NCI-H2107 (cell line): ENCODE measurements around the gene GGNBP2.

ENCODE experiments used
- DNase-seq: peaks from one replicate; lab custom pipeline; 2025; lab: John Stamatoyannopoulos, UW

GGNBP2 gene

DNA sequence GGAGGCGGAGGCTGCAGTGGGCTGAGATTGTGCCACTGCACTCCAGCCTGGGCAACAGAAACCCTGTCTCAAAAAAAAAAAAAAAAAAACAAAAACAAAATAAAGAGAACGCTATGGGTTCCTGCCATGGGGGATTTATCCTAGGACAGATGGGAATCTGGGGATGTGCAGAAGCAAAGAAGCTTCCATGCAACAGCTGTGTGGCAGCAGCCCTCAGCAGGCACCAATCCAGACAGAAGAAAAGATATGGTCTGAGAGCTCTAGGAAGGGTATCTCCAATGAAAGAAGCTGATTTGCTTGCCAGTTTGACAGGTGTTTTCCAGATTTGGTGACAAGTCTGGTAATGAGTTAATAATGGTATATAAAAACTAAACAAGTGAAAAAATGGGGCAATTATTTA lies 21.6 kb upstream of the GGNBP2 start:
- DNase-seq: no peak

GRCh38 chr17:36524428-36524876 lies 20.3 kb upstream of the GGNBP2 start:
- no peak for DNase-seq

- DNase-seq: no peak
These were observed 19.6 kb upstream of the GGNBP2 start for GRCh38 chr17:36525113-36525512.

GRCh38 chr17:36525888-36526287 lies 18.8 kb upstream of the GGNBP2 start:
- DNase-seq: no peak

GRCh38 chr17:36527621-36528250 lies 17.0 kb upstream of the GGNBP2 start:
- DNase-seq: no peak

- no peak for DNase-seq
These were observed 15.6 kb upstream of the GGNBP2 start for GRCh38 chr17:36529121-36529520.

GRCh38 chr17:36532435-36532975 lies 12.2 kb upstream of the GGNBP2 start:
- no peak for DNase-seq

DNA sequence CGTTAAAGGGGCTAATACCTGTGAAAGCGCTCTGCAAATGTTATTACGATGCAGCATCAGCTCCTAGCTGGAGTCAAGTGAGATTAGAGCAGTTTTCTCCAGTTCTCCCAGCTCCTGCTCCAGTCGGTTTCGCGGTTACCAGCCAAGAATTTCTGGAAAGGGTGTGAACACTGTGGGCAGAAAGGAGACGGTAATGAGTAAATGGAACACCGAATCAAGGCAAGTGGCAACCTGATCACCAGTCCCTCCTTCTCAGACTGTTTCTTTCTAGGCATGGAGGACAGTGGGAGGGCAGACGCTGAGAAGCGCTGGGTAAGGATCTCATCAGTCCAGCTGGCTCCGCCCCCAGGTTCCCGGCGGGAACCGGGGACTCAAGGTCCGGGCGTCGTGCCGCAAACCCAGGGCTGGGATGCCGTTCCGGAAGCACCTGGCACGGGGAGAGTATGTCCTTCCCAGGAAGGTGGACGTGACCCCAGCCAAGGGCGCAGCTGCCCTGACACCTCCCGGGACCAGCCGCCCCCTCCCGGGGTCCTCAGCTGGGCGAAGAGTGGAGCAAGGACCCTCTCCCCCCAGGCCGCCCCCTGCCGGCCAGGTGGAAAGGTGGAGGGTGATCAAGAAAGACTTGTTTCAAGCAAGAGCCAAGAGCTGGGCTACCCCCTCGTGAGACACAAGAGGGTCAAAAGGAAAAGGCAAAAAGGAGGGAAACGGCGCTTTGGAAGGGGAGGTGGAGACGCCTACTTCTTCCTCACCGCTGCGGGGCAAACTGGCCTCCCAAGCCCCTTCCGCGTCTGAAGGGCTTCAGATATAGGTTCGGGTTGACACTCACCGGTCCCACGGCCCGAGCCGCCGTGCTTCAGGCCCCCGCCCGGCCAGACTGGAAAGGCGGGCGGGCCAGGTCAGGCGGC lies 10.5 kb upstream of the GGNBP2 start:
- DNase-seq: peak; percentile 59

- peak; percentile 70 for DNase-seq
These were observed 9.7 kb upstream of the GGNBP2 start, which contains the start of the genes MYO19 and PIGW for GRCh38 chr17:36534840-36535668. Gene MYO19, minus strand, starts transcription at chr17:36534868. Its CDS starts 2,330 bp downstream, at chr17:36532538. Gene PIGW, plus strand, starts transcription at chr17:36534987. Its CDS starts 2,115 bp downstream, at chr17:36537102.

DNA sequence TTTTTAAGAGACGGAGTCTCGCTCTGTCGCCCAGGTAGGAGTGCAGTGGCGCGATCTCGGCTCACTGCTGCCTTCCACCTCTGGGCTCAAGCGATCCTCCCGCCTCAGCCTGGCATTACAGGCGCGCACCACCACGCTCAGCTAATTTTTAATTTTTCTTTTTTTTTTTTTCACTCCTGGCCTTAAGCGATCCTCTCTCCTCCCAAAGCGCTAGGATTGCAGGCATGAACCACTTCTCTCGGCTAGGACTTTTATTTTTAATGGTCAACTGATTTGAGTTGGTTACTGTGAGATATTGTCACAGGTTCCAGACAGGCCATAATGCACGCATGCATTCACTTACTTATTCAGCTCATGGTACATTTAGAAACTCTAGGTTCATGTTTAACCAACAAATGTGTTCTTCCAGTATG lies 9.0 kb upstream of the GGNBP2 start:
- DNase-seq: no peak

DNA sequence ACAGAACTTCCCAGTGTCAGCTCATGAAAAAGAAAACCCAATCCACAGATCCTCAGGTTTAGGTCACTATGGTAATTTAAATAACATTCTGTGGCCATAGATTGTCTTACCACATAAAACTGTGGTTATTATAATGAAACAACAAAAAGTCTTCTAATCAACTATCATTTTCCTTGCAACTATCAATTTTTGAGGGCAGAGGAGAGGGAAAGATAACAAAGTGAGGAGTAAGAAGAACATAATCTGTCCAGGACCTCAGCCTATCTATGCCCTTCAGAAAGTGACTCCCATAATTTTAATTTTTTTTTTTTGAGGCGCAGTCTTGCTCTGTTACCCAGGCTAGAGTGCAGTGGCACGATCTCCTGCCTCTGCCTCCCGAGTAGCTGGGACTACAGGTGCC lies 4.0 kb upstream of the GGNBP2 start:
- DNase-seq: no peak

GRCh38 chr17:36542755-36543154 lies 2.0 kb upstream of the GGNBP2 start:
- no peak for DNase-seq

- no peak for DNase-seq
These were observed 744 bp upstream of the GGNBP2 start for GRCh38 chr17:36544044-36544306.

- DNase-seq: no peak
These were observed 352 bp downstream of the GGNBP2 start for GRCh38 chr17:36545077-36545464.

GRCh38 chr17:36545465-36546417 lies 1.0 kb downstream of the GGNBP2 start:
- DNase-seq: peak; percentile 95

DNA sequence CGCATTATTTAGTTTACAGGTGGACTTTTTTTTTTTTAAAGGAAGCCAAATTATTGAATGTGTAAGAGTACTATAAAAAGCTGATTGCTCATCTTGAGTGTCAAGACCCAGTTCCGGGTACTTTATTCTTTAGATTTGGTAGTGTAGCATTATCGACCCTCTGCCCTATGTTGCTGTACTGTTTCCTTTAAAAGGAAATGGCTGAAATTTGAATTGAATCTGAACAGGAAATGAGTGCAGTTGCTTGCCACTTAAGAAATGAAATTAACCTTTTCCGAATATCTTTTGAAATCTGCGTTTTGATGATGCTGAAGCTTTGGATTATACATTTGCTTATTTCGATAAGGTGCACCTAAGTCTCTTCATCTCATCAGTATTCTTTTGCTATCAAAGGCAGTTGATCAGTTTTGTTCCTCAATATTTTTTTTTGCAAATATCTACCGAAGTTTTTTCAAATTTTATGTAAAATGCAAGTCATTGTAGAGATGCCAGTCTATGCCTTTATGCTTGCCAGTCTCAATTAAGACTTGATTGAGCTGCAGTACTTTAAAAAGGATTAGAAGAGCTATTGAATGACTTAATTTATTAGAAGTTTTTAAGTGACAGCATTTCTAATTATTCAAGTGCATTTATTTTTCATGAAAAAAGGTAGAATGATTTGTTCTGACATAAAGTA lies 1.8 kb downstream of the GGNBP2 start:
- DNase-seq: no peak

DNA sequence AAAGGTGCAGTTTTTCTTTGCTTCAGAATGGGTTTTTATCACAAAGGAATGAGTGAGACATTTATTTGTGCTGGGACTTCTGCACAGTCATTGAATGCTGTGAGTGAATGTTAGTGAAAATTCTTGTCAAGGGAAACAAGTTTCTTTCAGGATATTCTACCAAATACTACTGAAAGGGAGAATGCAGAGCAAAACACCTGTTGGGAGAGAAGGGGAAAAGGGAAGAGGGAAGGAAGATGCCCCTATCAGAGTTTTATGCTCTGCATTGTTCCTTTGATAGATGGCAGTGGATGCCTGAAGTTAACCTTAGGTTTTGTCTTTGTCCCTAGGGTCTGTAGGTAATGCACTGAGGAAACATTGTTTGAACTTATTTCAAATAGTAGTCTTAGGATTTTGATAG lies 3.1 kb downstream of the GGNBP2 start:
- DNase-seq: no peak

GRCh38 chr17:36550491-36551417 lies 6.0 kb downstream of the GGNBP2 start:
- no peak for DNase-seq

DNA sequence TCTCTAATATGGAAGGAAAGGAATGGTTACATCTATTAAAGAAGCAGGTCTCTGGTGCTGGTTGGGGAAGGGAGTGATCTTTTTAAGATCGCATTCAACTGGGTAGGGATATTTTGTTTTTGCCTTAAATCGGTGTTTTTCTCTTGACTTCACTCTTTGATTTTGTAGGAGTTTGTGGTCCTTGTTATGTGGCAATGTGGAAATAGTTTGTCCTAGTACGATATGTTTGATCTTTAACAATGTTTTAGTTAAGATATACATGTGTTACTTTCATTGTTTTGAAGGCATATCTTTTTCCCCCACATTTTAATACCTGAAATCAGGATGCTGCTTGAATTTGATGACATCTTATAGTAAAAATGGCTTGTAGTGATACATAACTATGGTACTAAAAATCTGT lies 8.7 kb downstream of the GGNBP2 start:
- no peak for DNase-seq
